SKM-1 (cell line): ENCODE measurements around the gene MT1F.
"Not testable (repeated sequence)": the region's sequence is repeated elsewhere in the genome, so short reads cannot be mapped to it uniquely, and the experiment has no call there.

Experiments
- DNase-seq: peaks from one replicate; lab custom pipeline; 2025; ENCODE audit not compliant: unreplicated experiment; lab: John Stamatoyannopoulos, UW

MT1F gene

GRCh38 chr16:56657555-56658326 lies at the start of gene MT1F:
Gene MT1F, plus strand, starts transcription at chr16:56657959. Its CDS starts 100 bp downstream, at chr16:56658059.
- DNase-seq, result peak; percentile 23

DNA sequence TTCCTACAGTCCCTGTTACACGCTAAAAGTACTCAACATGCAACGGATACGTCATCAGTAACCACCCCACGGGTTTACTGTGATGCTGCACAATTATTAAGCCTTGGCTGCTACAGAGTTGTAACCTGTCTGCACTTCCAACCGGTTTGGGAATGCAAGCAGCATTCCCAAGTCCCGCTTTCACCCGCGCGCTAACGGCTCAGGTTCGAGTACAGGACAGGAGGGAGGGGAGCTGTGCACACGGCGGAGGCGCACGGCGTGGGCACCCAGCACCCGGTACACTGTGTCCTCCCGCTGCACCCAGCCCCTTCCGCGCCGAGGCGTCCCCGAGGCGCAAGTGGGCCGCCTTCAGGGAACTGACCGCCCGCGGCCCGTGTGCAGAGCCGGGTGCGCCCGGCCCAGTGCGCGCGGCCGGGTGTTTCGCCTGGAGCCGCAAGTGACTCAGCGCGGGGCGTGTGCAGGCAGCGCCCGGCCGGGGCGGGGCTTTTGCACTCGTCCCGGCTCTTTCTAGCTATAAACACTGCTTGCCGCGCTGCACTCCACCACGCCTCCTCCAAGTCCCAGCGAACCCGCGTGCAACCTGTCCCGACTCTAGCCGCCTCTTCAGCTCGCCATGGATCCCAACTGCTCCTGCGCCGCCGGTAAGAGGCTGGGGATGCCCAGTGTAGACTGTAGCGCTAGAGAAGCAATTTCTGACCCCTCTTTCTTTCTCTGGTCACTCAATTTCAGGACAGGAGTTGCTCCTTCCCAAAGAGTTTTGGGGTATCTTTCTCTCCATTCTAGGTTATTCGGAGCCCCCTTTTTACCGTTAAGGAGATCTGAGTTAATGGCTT lies 49.5 kb upstream of the MT1F start, which contains the start of gene MT2A:
MT2A (plus strand) TSS at position 542 of the 833 bp plus-strand sequence; CDS start at position 614, 72 bp downstream.
- DNase-seq, result peak; percentile 95

DNA sequence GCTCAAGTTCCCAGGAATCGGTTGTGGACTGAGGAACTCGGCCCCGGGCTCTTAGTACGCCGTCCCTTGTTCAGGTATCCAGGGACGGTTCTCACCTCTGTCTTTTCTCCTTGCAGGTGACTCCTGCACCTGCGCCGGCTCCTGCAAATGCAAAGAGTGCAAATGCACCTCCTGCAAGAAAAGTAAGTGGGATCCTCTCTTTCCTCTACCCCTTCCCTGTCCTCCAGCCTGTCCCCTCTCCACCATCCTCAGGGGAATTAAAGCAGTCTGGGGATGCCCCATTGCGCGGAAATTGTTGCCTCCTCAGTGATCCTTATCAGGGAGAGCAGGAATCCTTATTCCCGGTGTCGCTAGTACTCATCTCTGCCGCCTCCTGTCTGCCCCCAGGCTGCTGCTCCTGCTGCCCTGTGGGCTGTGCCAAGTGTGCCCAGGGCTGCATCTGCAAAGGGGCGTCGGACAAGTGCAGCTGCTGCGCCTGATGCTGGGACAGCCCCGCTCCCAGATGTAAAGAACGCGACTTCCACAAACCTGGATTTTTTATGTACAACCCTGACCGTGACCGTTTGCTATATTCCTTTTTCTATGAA lies 48.8 kb upstream of the MT1F start:
- DNase-seq, result no peak

- DNase-seq, result peak; percentile 85
Measured at GRCh38 chr16:56609463-56609921, 48.3 kb upstream of the MT1F start.

- DNase-seq, result no peak
Measured at GRCh38 chr16:56610017-56610608, 47.6 kb upstream of the MT1F start.

GRCh38 chr16:56610609-56611111 lies 47.1 kb upstream of the MT1F start:
- no peak for DNase-seq

GRCh38 chr16:56611281-56611833 lies 46.4 kb upstream of the MT1F start:
- DNase-seq, result no peak

- DNase-seq, result no peak
Measured at GRCh38 chr16:56613706-56614105, 44.1 kb upstream of the MT1F start.

GRCh38 chr16:56614549-56614991 lies 43.2 kb upstream of the MT1F start:
- DNase-seq, result no peak

GRCh38 chr16:56615353-56615752 lies 42.4 kb upstream of the MT1F start:
- DNase-seq, result no peak

- DNase-seq, result no peak
Measured at GRCh38 chr16:56616608-56617211, 41.0 kb upstream of the MT1F start.

- DNase-seq, result no peak
Measured at GRCh38 chr16:56617212-56618085, 40.3 kb upstream of the MT1F start.

GRCh38 chr16:56618138-56618537 lies 39.6 kb upstream of the MT1F start:
- no peak for DNase-seq

GRCh38 chr16:56620339-56620897 lies 37.3 kb upstream of the MT1F start:
- DNase-seq, result no peak

DNA sequence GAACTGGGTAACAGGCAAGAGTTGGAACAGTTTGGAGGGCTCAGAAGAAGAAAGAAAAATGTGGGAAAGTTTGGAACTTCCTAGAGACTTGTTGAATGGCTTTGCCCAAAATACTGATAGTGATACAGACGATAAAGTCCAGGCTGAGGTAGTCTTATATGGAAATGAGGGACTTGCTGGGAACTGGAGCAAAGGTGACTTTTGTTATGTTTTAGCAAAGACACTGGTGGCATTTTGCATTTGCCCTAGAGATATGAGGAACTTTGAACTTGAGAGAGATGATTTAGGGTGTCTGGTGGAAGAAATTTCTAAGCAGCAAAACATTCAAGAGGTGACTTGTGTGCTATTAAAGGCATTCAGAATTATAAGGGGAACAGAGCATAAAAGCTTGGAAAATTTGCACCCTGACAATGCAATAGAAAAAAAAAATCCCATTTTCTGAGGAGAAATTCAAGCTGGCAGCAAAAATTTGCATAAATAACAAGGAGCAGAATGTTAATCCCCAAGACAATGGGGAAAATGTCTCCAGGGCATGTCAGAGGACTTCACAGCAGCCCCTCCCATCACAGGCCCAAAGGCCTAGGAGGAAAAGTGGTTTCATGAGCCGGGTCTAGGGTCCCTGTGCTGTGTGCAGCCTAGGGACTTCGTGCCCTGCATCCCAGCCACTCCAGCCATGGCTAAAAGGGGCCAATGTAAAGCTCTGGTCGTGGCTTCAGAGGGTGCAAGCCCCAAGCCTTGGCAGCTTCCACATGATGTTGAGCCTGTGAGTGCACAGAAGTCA lies 35.9 kb upstream of the MT1F start:
- not testable (repeated sequence) for DNase-seq

DNA sequence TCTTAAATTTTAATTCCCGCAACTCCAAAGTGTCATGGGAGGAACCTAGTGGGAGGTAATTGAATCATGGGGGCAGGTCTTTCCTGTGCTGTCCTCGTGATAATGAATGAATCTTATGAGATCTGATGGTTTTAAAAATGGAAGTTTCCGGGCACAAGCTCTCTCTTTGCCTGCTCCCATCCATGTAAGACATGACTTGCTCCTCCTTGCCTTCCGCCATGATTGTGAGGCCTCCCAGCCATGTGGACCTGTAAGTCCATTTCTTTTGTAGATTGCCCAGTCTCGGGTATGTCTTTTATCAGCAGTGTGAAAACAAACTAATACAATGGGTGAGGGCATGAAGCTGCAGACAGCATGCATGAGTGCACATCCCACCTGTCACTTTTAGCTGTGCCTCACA lies 34.6 kb upstream of the MT1F start:
- not testable (repeated sequence) for DNase-seq

DNA sequence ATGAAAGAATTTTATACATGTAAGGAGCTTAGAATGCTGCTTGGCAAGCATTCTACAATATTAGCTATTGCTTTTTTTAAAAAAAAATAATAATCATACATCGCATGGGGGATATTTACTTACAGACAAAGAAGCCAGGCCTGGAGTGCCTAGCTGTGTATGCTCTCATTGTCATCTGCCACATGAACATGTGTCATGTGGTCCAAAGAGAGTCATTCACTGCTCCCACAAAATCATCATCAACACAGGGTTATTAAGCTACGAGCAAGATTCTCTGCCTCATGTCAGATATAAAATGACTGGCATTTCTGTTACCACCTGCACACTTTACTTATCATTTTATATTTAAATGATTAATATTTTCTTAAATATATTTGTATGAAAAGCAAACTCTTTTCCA lies 34.1 kb upstream of the MT1F start:
- DNase-seq, result no peak
